ENCODE measurements around the gene KIF11. TPM values are rescaled to one million over a fixed set of nuclear protein-coding genes. Genes with fewer than 3 reads are reported as not detected.

Gene KIF11
- total RNA-seq = 10 to 100 TPM; 36.5 to 55.7 TPM
- polyA plus RNA-seq (2013, experiment 1 of 2) = 63.2 TPM
- polyA plus RNA-seq (2013, experiment 2 of 2) = 71.0 TPM
- long read RNA-seq, experiment 1, full-length matches to known transcripts = 7 of 40 reads
- long read RNA-seq, experiment 1, partial matches to known transcripts = 14 of 40 reads
- long read RNA-seq, experiment 1, other reads (novel, unspliced or antisense) = 19 of 40 reads
- long read RNA-seq, experiment 2, full-length matches to known transcripts = 46 of 74 reads
- long read RNA-seq, experiment 2, partial matches to known transcripts = 17 of 74 reads
- long read RNA-seq, experiment 2, other reads (novel, unspliced or antisense) = 11 of 74 reads
- long read RNA-seq, experiment 3, full-length matches to known transcripts = 112 of 150 reads
- long read RNA-seq, experiment 3, partial matches to known transcripts = 29 of 150 reads
- long read RNA-seq, experiment 3, other reads (novel, unspliced or antisense) = 9 of 150 reads
- long read RNA-seq, experiment 4, full-length matches to known transcripts = 1 of 5 reads
- long read RNA-seq, experiment 4, partial matches to known transcripts = 4 of 5 reads
- long read RNA-seq, experiment 4, other reads (novel, unspliced or antisense) = 0 of 5 reads

GRCh38 chr10:92592761-92593618, at the start of gene KIF11:
Gene KIF11, plus strand, starts transcription at chr10:92593130. Its CDS starts 246 bp downstream, at chr10:92593376.
- Histone ChIP-seq H3K36me3 (ENCODE audit: control insufficient read depth, insufficient read depth, low read length) (no peaks in the 10 kb centered on the region), H3K27me3 (ENCODE audit: control insufficient read depth, insufficient read depth, low read length, poor library complexity, severe bottlenecking) (no peaks in the 10 kb centered on the region), H3K27ac (ENCODE audit: low read depth, low read length) (peak within 1 kb of the TSS; percentile 87), H3K9me3 (ENCODE audit: control insufficient read depth, low read length) (no peaks in the 10 kb centered on the region), H3K4me3 (ENCODE audit: low read length) (peak within 1 kb of the TSS; percentile 90), H3K9ac (ENCODE audit: extremely low read depth, low read length, poor library complexity, severe bottlenecking) (peak within 1 kb of the TSS; percentile 70), H3K4me1 (ENCODE audit: control insufficient read depth, insufficient read depth, low read length) (no peaks in the 10 kb centered on the region)
- TF ChIP-seq CTCF (conservative IDR thresholded peaks at IDR 0.05) = peak; percentile 15
- DNase-seq = peak; percentile 98
- Mint-ChIP-seq H3K36me3 (ENCODE audit: low read depth) (no peaks in the 10 kb centered on the region), H3K27me3 (ENCODE audit: insufficient read depth) (no peaks in the 10 kb centered on the region), H3K9me3 (no peaks in the 10 kb centered on the region), H3K27ac (peak within 1 kb of the TSS; percentile 97), H3K4me3 (peak within 1 kb of the TSS; percentile 93), H3K4me1 (peaks cover 35% of the 10 kb centered on the region)
- WGBS, 2 experiments (ENCODE audit: insufficient coverage in 1 of 2, insufficient read length in 1 of 2) = 2 to 4% methylated on average over 23 to 61 of the region's 61 CpGs

GRCh38 chr10:92544296-92544695, 48.6 kb upstream of the KIF11 start:
- Mint-ChIP-seq H3K36me3 (ENCODE audit: low read depth) (peaks cover 4% of the 10 kb centered on the region), H3K9me3 (no peaks in the 10 kb centered on the region), H3K27me3 (ENCODE audit: insufficient read depth) (no peaks in the 10 kb centered on the region), H3K27ac (no peak overlapping the region), H3K4me1 (peaks cover 24% of the 10 kb centered on the region), H3K4me3 (no peak overlapping the region)
- H3K4me1 ChIP-seq (ENCODE audit: control insufficient read depth, insufficient read depth, low read length) = peaks cover 8% of the 10 kb centered on the region
- H3K36me3 ChIP-seq (ENCODE audit: control insufficient read depth, insufficient read depth, low read length) = peaks cover 5% of the 10 kb centered on the region
- no peak for DNase-seq
- no peaks in the 10 kb centered on the region for H3K9me3 ChIP-seq (ENCODE audit: control insufficient read depth, low read length)
- no peak overlapping the region for H3K27ac ChIP-seq (ENCODE audit: low read depth, low read length)
- H3K9ac ChIP-seq (ENCODE audit: extremely low read depth, low read length, poor library complexity, severe bottlenecking) = no peak overlapping the region
- WGBS, 2 experiments (ENCODE audit: insufficient coverage in 1 of 2, insufficient read length in 1 of 2) = 97% methylated on average over 2 of the region's 3 CpGs; no CpG with 5 or more reads in 1 of the 2 experiments
- no peak for TF ChIP-seq CTCF (conservative IDR thresholded peaks at IDR 0.05)
- H3K4me3 ChIP-seq (ENCODE audit: low read length) = no peak overlapping the region
- H3K27me3 ChIP-seq (ENCODE audit: control insufficient read depth, insufficient read depth, low read length, poor library complexity, severe bottlenecking) = no peaks in the 10 kb centered on the region

- Histone ChIP-seq H3K27ac (ENCODE audit: low read depth, low read length) (no peak overlapping the region), H3K4me1 (ENCODE audit: control insufficient read depth, insufficient read depth, low read length) (peaks cover 8% of the 10 kb centered on the region), H3K36me3 (ENCODE audit: control insufficient read depth, insufficient read depth, low read length) (peaks cover 5% of the 10 kb centered on the region), H3K9ac (ENCODE audit: extremely low read depth, low read length, poor library complexity, severe bottlenecking) (no peak overlapping the region), H3K4me3 (ENCODE audit: low read length) (no peak overlapping the region), H3K9me3 (ENCODE audit: control insufficient read depth, low read length) (no peaks in the 10 kb centered on the region), H3K27me3 (ENCODE audit: control insufficient read depth, insufficient read depth, low read length, poor library complexity, severe bottlenecking) (no peaks in the 10 kb centered on the region)
- no peak overlapping the region for H3K27ac Mint-ChIP-seq
- no peaks in the 10 kb centered on the region for H3K27me3 Mint-ChIP-seq (ENCODE audit: insufficient read depth)
- H3K4me3 Mint-ChIP-seq = no peak overlapping the region
- H3K9me3 Mint-ChIP-seq = no peaks in the 10 kb centered on the region
- H3K36me3 Mint-ChIP-seq (ENCODE audit: low read depth) = no peaks in the 10 kb centered on the region
- no peak for DNase-seq
- H3K4me1 Mint-ChIP-seq = peaks cover 24% of the 10 kb centered on the region
- 63% methylated on average over 1 of the region's 1 CpG; no CpG with 5 or more reads in 1 of the 2 experiments for WGBS, 2 experiments (ENCODE audit: insufficient coverage in 1 of 2, insufficient read length in 1 of 2)
- no peak for TF ChIP-seq CTCF (conservative IDR thresholded peaks at IDR 0.05)
Measured at GRCh38 chr10:92545556-92545955, 47.4 kb upstream of the KIF11 start.
